HG03039 (cell line): ENCODE measurements around the gene AGFG2.
"Not testable (repeated sequence)": the region's sequence is repeated elsewhere in the genome, so short reads cannot be mapped to it uniquely, and the experiment has no call there.

Experiments
- ATAC-seq: cut with Tn5 transposase; IDR thresholded peaks from one replicate; pipeline ENCODE4 v1.9.1; 2021; ENCODE audit warnings: mild to moderate bottlenecking, moderate library complexity; ENCODE audit not compliant: unreplicated experiment

Gene AGFG2

GRCh38 chr7:100546926-100547800, 8.2 kb downstream of the AGFG2 start:
- no peak for ATAC-seq

- no peak for ATAC-seq
Measured at GRCh38 chr7:100547872-100548271, 8.9 kb downstream of the AGFG2 start.

- not testable (repeated sequence) for ATAC-seq
Measured at GRCh38 chr7:100548446-100548845, 9.4 kb downstream of the AGFG2 start.

GRCh38 chr7:100552532-100552931, 13.5 kb downstream of the AGFG2 start:
- no peak for ATAC-seq

- ATAC-seq, result no peak
Measured at GRCh38 chr7:100553032-100553431, 14.0 kb downstream of the AGFG2 start.

- no peak for ATAC-seq
Measured at GRCh38 chr7:100555701-100556100, 16.7 kb downstream of the AGFG2 start.

- no peak for ATAC-seq
Measured at GRCh38 chr7:100556541-100556940, 17.5 kb downstream of the AGFG2 start.

GRCh38 chr7:100559127-100559526, 20.1 kb downstream of the AGFG2 start:
- ATAC-seq, result no peak

- ATAC-seq, result no peak
Measured at GRCh38 chr7:100561491-100562194, 22.6 kb downstream of the AGFG2 start.

GRCh38 chr7:100562195-100563099, 23.4 kb downstream of the AGFG2 start:
- ATAC-seq, result no peak

- ATAC-seq, result no peak
Measured at GRCh38 chr7:100563100-100563564, 24.1 kb downstream of the AGFG2 start.

- ATAC-seq, result no peak
Measured at GRCh38 chr7:100563809-100564400, 24.9 kb downstream of the AGFG2 start.

GRCh38 chr7:100564405-100564804, 25.4 kb downstream of the AGFG2 start:
- ATAC-seq, result not testable (repeated sequence)

GRCh38 chr7:100565133-100565571, 26.1 kb downstream of the AGFG2 start:
- ATAC-seq, result no peak

- no peak for ATAC-seq
Measured at GRCh38 chr7:100566018-100566531, 27.1 kb downstream of the AGFG2 start.

- ATAC-seq, result no peak
Measured at GRCh38 chr7:100567031-100567730, 28.2 kb downstream of the AGFG2 start.

GRCh38 chr7:100567751-100568175, 28.8 kb downstream of the AGFG2 start:
- ATAC-seq, result no peak

GRCh38 chr7:100568176-100568895, 29.3 kb downstream of the AGFG2 start:
- ATAC-seq, result no peak
